Calu3 (cell line): ENCODE results near the gene OCEL1. TPM values are rescaled to one million over a fixed set of nuclear protein-coding genes. Genes with fewer than 3 reads are reported as not detected.

Source experiments
- BruUV-seq: library from RNA; stranded (reverse); fragments of 400-500 nt; replicated peaks from 2 replicates; lab custom pipeline; 2021; lab: Mats Ljungman, UMichigan
- CTCF ChIA-PET: fragments of 300-600 bp; sonication (Branson Sonifier 250); formaldehyde crosslinking; loops from one replicate; lab custom pipeline; 2022; ENCODE audit warnings: antibody characterized with exemption; lab: Charles Lee
- DNase-seq: peaks from one replicate; pipeline ENCODE4 v3.0.0; 2022
- H3K27ac Mint-ChIP-seq: one replicate; pipeline ENCODE4 v1.8.0; 2022; ENCODE audit warnings: mixed read lengths; ENCODE audit not compliant: unreplicated experiment
- H3K27me3 Mint-ChIP-seq: one replicate; pipeline ENCODE4 v1.8.0; 2022; ENCODE audit warnings: mixed read lengths; ENCODE audit not compliant: unreplicated experiment
- H3K36me3 Mint-ChIP-seq: one replicate; pipeline ENCODE4 v1.8.0; 2022; ENCODE audit warnings: mild to moderate bottlenecking, moderate library complexity, mixed read lengths; ENCODE audit not compliant: insufficient read depth, unreplicated experiment
- H3K4me1 Mint-ChIP-seq: one replicate; pipeline ENCODE4 v1.8.0; 2022; ENCODE audit warnings: mild to moderate bottlenecking, low read depth, mixed read lengths; ENCODE audit not compliant: unreplicated experiment
- H3K4me3 Mint-ChIP-seq: one replicate; pipeline ENCODE4 v1.8.0; 2022; ENCODE audit warnings: mild to moderate bottlenecking, low read depth, moderate library complexity, mixed read lengths; ENCODE audit not compliant: unreplicated experiment
- H3K9me3 Mint-ChIP-seq: one replicate; pipeline ENCODE4 v1.8.0; 2022; ENCODE audit warnings: low read depth, mixed read lengths; ENCODE audit not compliant: unreplicated experiment
- CTCF ChIP-seq: fragments of 200-600 bp; IDR thresholded peaks from one replicate; pipeline ENCODE4 v1.8.0; 2022; ENCODE audit warnings: antibody characterized with exemption; ENCODE audit not compliant: unreplicated experiment
- intact Hi-C: fragments of 100-400 bp; cut with micrococcal nuclease; formaldehyde crosslinking; loops from one replicate; pipeline ENCODE4 v1.10.0; 2022; ENCODE audit not compliant: unreplicated experiment
- total RNA-seq: library from RNA; stranded (reverse); gene quantifications from 2 replicates; pipeline ENCODE4 v1.2.3, GENCODE V29; 2022

OCEL1 gene
- total RNA-seq, 1 experiment from 2014 or later, result 12.2 TPM

GRCh38 chr19:17275441-17276175 lies 49.6 kb downstream of the OCEL1 start:
- H3K36me3 Mint-ChIP-seq, result peaks cover 17% of the 10 kb centered on the region

More at GRCh38 chr19:17275441-17276175, 49.6 kb downstream of the OCEL1 start:
- CTCF ChIA-PET, result interaction anchor here (0.6 kb wide), 1 partner anchor 1973 kb away, joined by 8 read pairs; no protein-coding TSS in a partner anchor
- Mint-ChIP-seq H3K4me3 (no peak overlapping the region), H3K27me3 (no peaks in the 10 kb centered on the region), H3K9me3 (no peaks in the 10 kb centered on the region), H3K27ac (no peak overlapping the region), H3K4me1 (no peaks in the 10 kb centered on the region)
- intact Hi-C loops, result no loop called here
- no TSS peak for BruUV-seq
- no peak for TF ChIP-seq CTCF
- DNase-seq, result no peak

Other genes starting within 250 kb of the OCEL1 start
- gene CPAMD8, start 199.4 kb upstream of the OCEL1 start, total RNA-seq, result 5.7 and 5.8 TPM in 2 replicates
- gene HAUS8, start 150.8 kb upstream of the OCEL1 start, total RNA-seq, result 15.7 and 20.5 TPM in 2 replicates
- gene MYO9B, start 150.4 kb upstream of the OCEL1 start, total RNA-seq, result 38.4 and 40.4 TPM in 2 replicates
- gene USE1, start 10.9 kb upstream of the OCEL1 start, total RNA-seq, result 10.7 and 11.8 TPM in 2 replicates
- 33.5 and 34.6 TPM in 2 replicates for gene NR2F6, start 19.7 kb downstream of the OCEL1 start, total RNA-seq
- 0.10 and 0.26 TPM in 2 replicates for gene USHBP1, start 38.5 kb downstream of the OCEL1 start, total RNA-seq
- gene BABAM1, start 41.2 kb downstream of the OCEL1 start, total RNA-seq, result 72.9 and 75.2 TPM in 2 replicates
- 0.32 and 0.66 TPM in 2 replicates for gene ANKLE1, start 55.7 kb downstream of the OCEL1 start, total RNA-seq
- gene ABHD8, start 77.2 kb downstream of the OCEL1 start, total RNA-seq, result 6.0 and 6.2 TPM in 2 replicates
- 37.9 and 38.4 TPM in 2 replicates for gene MRPL34, start 79.6 kb downstream of the OCEL1 start, total RNA-seq
- 50.8 and 54.9 TPM in 2 replicates for gene DDA1, start 83.3 kb downstream of the OCEL1 start, total RNA-seq
- gene ANO8, start 108.6 kb downstream of the OCEL1 start, total RNA-seq, result 9.6 and 10.5 TPM in 2 replicates
- gene GTPBP3, start 111.3 kb downstream of the OCEL1 start, total RNA-seq, result 30.6 and 40.9 TPM in 2 replicates
- gene PLVAP, start 151.1 kb downstream of the OCEL1 start, total RNA-seq, result not detected in 2 replicates
- gene CCDC194, start 168.0 kb downstream of the OCEL1 start, total RNA-seq, result not detected in 2 replicates
- 0.94 and 10.4 TPM in 2 replicates for gene BST2, start 179.4 kb downstream of the OCEL1 start, total RNA-seq
- 35.6 and 41.1 TPM in 2 replicates for gene MVB12A, start 193.8 kb downstream of the OCEL1 start, total RNA-seq
- gene TMEM221, start 222.4 kb downstream of the OCEL1 start, total RNA-seq, result 0.32 and 0.59 TPM in 2 replicates
- gene NXNL1, start 234.7 kb downstream of the OCEL1 start, total RNA-seq, result not detected in 2 replicates
- gene SLC27A1, start 244.3 kb downstream of the OCEL1 start, total RNA-seq, result 42.5 and 47.3 TPM in 2 replicates